NCI-H345 (cell line): ENCODE measurements around the gene E2F2.

Experiments
- DNase-seq: peaks from one replicate; lab custom pipeline; 2025; lab: John Stamatoyannopoulos, UW

The E2F2 gene

DNA sequence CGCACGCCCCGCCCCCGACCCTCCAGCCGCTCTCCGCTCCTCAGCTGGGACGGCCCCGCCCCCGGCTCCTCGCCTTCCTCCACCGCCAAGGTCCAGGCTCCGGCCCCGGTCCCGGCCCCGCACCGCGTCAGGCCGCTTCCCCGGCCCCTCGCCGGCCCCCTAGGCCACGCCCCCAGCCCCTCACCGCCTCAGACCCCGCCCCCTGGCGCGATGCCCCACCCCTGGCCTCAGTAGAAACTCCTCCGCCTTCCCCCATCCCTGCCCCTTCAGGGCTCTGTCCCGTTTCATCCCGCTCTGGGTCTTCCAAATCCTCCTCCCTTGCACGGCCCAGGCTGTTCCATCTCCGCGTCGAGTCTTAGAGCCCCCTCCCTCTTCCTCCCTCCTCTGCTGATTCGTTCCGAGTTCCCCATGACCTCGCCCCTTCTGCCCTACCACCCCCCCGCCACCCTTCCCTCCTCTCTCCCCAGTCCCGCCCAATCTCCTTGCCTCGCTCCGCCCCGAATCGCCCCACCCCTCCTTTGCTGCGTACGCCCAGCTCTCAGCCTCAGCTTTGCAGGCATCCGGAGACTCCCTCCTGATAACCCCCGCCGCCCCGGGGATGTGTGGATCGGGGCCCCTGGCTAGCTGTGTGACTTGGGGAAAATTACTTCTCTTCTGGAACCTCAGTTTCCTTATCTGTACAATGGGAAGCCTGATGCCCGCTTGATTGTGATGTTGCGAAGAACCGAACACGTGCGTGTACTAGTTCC is 46.6 kb downstream of the E2F2 start:
- DNase-seq = peak; percentile 88

DNA sequence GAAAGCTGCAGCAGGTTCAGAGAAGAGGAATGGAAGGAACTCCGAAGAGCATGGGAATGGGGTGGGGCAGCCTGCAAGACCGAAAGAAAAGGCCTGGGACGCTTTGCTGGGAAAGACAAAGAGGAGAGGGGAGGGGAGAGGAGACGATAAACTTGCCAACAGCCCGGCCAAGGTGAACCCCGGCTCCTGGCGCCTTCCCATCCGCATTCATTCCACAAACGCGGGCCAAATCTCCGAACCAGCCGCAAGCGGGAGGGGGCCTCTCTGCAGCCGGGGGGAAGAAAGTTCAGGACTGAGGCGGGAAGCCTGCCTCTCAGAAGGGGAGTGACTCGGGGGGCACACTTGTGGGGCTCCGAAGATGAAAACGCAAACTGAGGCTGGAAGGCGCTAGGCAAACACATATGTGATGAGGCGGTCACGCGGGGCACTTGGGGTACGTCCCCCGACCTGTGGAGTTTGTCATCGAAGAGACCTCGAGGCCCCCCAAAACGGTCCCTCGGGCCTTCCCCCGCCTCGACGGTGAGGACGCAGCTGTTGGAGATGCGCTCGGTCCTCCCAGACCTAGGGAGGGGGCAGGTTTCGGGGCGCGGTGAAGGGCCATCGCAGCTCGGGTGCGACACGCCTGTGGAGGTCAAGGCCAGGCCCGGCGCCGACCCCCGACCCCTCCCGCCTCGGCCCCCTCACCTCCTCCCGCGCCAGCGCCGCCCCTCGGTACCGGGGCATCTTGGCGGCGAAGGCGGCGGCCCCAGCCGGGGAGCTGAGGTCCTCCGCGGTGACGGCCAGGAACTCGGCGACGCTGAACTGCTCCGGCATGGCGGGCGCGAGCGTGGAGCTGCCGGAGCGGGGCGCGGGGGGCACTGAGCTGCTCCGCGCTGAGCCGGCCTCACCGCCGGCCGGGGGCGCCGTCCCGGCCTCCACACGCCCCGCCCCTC is 47.4 kb downstream of the E2F2 start, which contains the start of gene ASAP3:
ASAP3 (minus strand) TSS at position 859 of the 932 bp plus-strand sequence; CDS start at position 813, 46 bp downstream.
- DNase-seq = no peak

DNA sequence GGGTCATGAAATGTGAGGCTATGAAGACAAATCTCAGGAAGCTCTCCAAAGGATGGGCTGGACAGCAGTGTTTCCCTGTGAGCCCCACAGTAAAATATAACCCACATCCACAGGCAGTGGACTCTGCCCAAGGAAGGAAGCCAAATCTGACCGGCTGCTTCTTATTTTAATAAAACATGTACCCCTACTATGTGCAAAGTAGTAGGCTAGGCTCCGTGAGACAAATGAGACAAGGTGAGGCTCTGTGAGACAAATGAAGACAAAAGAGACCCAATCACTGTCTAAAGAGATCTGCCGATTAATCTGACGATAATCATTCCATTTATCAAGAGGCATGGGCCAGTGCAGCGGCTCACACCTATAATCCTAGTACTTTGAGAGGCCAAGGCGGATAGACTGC is 49.1 kb downstream of the E2F2 start:
- no peak for DNase-seq

DNA sequence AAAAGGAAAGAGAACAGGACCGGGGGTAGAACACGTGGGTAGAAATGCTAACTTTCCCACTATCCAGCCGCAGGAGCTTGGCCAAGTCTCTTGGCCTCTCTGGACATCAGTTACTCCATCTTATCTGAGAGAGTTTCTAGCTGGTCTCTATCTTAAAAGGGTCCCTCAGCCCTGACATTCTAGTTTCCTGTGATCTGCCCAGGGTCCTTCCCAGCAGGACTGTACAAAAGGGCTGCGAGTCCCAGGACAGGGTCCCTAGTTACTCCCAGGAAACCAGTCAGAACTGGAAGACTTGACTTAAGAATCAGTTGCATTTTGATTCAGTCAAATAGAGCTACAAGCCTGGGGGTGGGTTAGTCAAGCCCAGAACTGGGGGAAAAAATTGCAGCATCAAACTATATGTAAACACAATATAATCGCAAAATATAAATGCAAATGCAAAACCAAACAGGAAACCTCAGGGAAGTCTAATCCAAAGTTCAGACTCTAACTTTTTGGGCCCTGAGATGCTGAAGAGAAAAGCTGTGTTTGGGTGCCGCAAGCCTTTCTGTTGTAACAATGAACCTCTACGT is 49.9 kb downstream of the E2F2 start:
- DNase-seq = no peak

- no peak for DNase-seq
These were observed 50.6 kb downstream of the E2F2 start for GRCh38 chr1:23480187-23481025.

- no peak for DNase-seq
These were observed 51.4 kb downstream of the E2F2 start for GRCh38 chr1:23479666-23479941.

DNA sequence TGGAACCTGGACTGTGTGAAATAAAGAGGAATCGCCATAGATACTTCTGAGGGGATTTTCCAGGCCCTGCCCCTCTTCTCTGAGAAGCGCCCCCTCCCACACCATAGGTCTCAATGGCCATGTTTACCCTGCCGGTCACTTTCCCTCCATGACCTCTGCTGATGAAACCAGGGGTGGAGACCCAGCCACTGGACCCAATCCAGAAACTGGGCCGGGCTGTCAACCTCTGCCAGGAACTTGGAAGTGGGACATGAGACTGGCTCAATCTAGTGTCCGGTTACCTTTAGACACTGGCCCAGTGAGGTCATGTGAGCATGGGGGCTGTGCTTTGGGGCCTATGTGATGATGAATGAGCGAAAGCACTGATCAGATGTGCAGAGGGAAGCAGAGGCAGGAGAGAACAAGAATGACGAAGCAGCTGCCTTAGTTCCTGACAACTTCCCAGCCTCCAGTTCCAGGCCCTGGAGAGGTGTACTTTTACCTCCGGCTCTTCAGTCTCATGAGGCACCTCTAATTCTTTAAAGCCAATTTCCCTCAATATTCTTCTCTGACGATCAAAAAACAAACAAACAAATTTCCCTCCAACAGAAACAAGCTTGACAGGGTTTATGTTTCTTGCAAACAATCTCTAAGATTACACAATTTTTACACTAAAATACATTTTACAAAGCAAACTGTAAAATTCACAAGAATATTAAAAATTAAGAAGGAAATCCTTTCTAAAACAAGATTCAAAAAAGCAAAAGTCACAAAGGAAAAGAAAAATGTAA is 52.0 kb downstream of the E2F2 start:
- DNase-seq = no peak

DNA sequence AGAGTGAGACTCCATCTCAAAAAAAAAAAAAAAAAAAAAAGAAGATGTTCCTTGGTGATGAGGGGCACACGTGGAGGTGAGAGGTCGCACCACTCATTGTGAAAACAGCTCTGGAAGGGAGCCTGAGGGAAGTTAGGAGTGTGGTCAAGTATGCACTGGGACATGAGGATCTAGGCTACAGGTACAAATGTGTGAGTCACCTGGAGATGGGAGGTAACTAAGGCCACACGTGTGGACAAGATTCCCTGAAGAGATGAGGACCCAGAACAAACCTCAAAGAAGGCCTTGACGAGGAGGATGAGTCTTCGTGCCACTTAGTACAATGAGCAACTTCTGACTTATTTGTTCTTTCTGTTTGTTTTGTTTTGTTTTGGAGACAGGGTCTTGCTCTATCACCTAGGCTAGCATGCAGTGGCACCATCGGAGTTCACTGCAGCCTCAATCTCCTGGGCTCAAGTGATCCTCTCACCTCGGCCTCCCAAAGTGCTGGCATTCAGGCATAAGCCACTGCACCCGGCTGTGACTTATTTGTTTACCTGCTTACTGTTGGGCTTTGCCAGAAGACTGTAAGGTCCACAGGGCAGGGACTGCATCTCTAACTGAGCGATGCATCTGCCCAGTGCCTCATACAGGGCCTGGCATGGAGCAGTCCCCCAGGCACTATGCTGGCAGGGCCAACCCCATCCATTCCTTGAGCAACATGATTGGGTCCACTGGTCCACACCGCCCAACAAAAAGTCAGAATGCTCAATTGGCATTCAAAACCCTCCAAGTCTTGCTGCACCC is 53.5 kb downstream of the E2F2 start:
- DNase-seq = no peak

GRCh38 chr1:23475641-23476040 is 55.4 kb downstream of the E2F2 start:
- DNase-seq = no peak

- DNase-seq = no peak
These were observed 55.9 kb downstream of the E2F2 start for GRCh38 chr1:23475134-23475628.

GRCh38 chr1:23473037-23473800 is 57.8 kb downstream of the E2F2 start:
- DNase-seq = no peak

DNA sequence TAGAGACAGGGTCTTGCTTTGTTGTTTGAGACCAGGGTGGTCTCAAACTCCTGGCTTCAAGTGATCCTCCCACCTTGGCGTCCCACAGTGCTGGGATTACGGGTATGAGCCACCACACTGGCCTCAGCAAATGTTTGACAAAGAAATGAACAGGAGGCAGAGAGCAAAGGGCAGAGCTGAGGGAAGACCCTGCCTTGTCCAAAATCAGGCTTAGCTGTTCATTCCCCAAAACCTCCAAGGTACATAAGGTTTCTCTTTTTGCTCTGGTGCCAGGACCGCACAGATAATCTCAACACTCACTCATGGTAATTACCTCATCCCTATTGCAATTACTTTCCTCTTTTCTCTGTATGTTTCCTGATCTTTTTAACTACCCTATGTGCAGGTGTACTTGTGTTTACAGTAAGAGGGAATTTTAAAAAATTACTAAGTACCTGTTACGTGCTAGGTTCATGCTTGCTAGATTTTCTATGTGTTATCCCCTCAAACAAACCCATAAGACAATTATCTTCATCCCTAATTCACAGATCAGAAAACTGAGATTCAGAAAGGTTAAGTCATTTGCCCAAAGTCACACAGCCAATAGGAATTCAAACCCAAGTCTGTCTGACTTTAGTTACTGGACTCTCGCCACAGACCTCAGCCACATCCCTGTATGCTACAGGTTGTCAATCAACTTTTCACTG is 58.5 kb downstream of the E2F2 start:
- DNase-seq = no peak

GRCh38 chr1:23471473-23472075 is 59.5 kb downstream of the E2F2 start:
- DNase-seq = no peak

- DNase-seq = no peak
These were observed 60.6 kb downstream of the E2F2 start for GRCh38 chr1:23470282-23471070.

DNA sequence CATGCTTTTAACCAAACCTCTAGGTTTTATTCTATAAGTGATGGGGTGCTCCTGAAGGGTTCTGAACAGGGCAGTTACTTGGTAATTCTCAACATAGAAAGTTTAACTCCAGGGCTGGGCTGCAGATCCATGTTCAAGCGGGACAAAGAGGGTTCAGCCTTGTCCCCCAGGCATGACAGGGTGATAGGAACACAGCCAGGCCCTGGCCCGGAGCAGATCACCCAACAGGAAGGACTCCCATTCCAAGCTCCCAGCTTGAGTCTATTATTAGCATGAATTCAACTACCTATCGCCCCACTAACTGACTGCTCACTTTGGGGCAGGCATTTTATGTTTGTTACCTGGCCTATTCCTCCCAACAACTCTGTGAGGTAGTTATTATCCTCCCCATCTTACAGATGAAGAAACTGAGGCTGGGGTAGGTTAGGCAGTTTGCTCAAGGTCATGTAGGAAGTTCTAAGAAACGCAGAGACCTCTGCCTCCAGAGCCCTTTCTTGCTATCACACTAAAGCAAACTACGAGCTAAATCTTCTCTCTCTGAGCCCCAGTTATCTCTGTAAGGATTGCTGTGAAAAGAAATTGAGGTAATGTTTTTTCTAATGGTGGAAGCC is 61.6 kb downstream of the E2F2 start:
- DNase-seq = no peak

DNA sequence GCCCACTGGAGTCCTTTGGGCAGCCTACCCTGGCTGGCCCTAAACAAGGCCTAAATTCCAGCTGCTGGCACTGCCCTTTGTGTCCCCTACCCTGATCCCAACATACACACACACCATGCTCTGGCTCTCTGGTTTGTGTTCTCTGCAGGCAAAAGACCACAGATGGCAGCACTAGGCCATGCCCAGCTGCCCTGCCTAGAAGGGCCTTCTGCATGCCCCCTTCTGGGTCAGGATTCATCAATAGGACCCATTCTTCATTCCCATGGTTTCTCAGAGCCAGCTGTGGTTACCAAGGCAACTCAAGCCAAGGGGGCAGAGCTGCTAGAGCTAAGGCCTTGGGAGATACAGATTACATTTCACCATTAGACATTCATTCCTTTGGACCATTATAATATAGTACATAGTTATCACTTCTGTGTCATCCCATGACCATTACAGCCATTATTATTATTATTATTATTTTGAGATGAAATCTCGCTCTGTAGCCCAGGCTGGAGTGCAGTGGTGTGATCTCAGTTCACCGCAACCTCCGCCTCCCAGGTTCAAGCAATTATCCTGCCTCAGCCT is 64.5 kb downstream of the E2F2 start:
- no peak for DNase-seq

GRCh38 chr1:23463286-23463685 is 67.7 kb downstream of the E2F2 start:
- no peak for DNase-seq
